Esophagus squamous epithelium (tissue), 4 donors: ENCODE results near the gene EPS15.

Experiments
- POLR2A ChIP-seq, 4 donors: fragments of 450-650 bp; IDR thresholded peaks; one replicate each; pipeline ENCODE4 v1.6.1; 2017; ENCODE audit warnings: antibody characterized with exemption in 4 of 4, mild to moderate bottlenecking in 4 of 4, moderate library complexity in 3 of 4
- TF ChIP-seq, protein P1 (sequence below), 6 experiments: fragments of 450-650 bp in 4 of 6; fragments of 200-600 bp in 2 of 6; sonication (generic) in 2 of 6; IDR thresholded peaks; one replicate each; pipeline ENCODE4 v1.5.1; 2016 to 2019; ENCODE audit warnings: antibody characterized with exemption in 6 of 6, mild to moderate bottlenecking in 4 of 6, moderate library complexity in 4 of 6

DNA sequence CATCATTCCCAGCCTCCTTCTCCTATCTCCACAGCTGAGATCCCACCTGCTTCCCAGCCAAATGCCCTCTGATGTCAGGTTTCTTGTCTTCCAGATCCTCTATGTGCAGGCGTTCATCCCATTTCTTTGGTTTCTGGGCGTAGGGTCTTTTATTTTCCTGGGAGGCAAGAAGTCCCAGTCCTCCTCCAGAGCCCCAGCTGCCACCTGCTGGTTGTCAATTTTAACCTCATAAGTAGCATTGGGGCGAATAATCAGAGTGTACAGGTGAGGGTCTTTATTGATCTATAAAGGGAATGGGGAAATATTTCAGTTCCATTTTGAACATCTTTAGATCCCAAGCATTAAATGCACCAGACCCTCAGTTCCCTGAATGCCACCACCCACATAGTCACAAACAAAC is 47.2 kb upstream of the EPS15 start:
- no peak for TF ChIP-seq POLR2A (IDR thresholded peaks at IDR 0.05)
- TF ChIP-seq, protein P1, sequence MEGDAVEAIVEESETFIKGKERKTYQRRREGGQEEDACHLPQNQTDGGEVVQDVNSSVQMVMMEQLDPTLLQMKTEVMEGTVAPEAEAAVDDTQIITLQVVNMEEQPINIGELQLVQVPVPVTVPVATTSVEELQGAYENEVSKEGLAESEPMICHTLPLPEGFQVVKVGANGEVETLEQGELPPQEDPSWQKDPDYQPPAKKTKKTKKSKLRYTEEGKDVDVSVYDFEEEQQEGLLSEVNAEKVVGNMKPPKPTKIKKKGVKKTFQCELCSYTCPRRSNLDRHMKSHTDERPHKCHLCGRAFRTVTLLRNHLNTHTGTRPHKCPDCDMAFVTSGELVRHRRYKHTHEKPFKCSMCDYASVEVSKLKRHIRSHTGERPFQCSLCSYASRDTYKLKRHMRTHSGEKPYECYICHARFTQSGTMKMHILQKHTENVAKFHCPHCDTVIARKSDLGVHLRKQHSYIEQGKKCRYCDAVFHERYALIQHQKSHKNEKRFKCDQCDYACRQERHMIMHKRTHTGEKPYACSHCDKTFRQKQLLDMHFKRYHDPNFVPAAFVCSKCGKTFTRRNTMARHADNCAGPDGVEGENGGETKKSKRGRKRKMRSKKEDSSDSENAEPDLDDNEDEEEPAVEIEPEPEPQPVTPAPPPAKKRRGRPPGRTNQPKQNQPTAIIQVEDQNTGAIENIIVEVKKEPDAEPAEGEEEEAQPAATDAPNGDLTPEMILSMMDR (IDR thresholded peaks at IDR 0.05), result no peak
